Measurements from ENCODE around the gene TKT. TPM values are rescaled to one million over a fixed set of nuclear protein-coding genes. Genes with fewer than 3 reads are reported as not detected.

The TKT gene
- total and polyA plus RNA-seq, 2 of the 13 experiments (the other 11 are each of a cell fraction or from before 2014, with no cell fraction given), result 150 to 238 TPM

GRCh38 chr3:53222183-53222901, 33.5 kb downstream of the TKT start (continued):
- peak; percentile 77 for TF ChIP-seq ZFX (CRISPR knock-in tag; IDR thresholded peaks at IDR 0.05; ENCODE audit: low read depth)
- no peak for TF ChIP-seq NR2F6 (IDR thresholded peaks at IDR 0.05)
- TF ChIP-seq NR2F6 (CRISPR knock-in tag; IDR thresholded peaks at IDR 0.05), result no peak
- TF ChIP-seq AHR (CRISPR knock-in tag; IDR thresholded peaks at IDR 0.05), result no peak
- TF ChIP-seq ETV5 (CRISPR knock-in tag; IDR thresholded peaks at IDR 0.05; ENCODE audit: borderline replicate concordance), result no peak; the same call in 1 of the 2 replicates
- TF ChIP-seq CC2D1A (CRISPR knock-in tag; IDR thresholded peaks at IDR 0.05), result no peak
- no peak for TF ChIP-seq ZSCAN29 (CRISPR knock-in tag; conservative IDR thresholded peaks at IDR 0.05)
- TF ChIP-seq ZNF781 (CRISPR knock-in tag; IDR thresholded peaks at IDR 0.05; ENCODE audit: borderline replicate concordance, not compliant biosample characterization), result no peak
- TF ChIP-seq ZNF343 (CRISPR knock-in tag; IDR thresholded peaks at IDR 0.05), result 0 out of 2 replicates have a peak, but pooled peaks have one; percentile 55
- 0 out of 2 replicates have a peak, but pooled peaks have one; percentile 33 for TF ChIP-seq ZNF629 (CRISPR knock-in tag; conservative IDR thresholded peaks at IDR 0.05)
- TF ChIP-seq FOXM1 (CRISPR knock-in tag; IDR thresholded peaks at IDR 0.05), result no peak
- TF ChIP-seq NRL (CRISPR knock-in tag; IDR thresholded peaks at IDR 0.05; ENCODE audit: borderline replicate concordance), result 0 out of 2 replicates have a peak, but pooled peaks have one; percentile 41
- TF ChIP-seq AGO1 (IDR thresholded peaks at IDR 0.05; ENCODE audit: low read depth, low read length, poor library complexity, severe bottlenecking), result peak; percentile 50
- peak; percentile 31; the same call in 1 of the 2 replicates for TF ChIP-seq MTA1 (CRISPR knock-in tag; IDR thresholded peaks at IDR 0.05; ENCODE audit: borderline replicate concordance)
- TF ChIP-seq ZNF691 (CRISPR knock-in tag; IDR thresholded peaks at IDR 0.05; ENCODE audit: borderline replicate concordance, low read depth), result 0 out of 2 replicates have a peak, but pooled peaks have one; percentile 43
- TF ChIP-seq MED8 (CRISPR knock-in tag; IDR thresholded peaks at IDR 0.05; ENCODE audit: insufficient replicate concordance), result no peak
- peak; percentile 59; the same call in 1 of the 2 replicates for TF ChIP-seq YEATS4 (CRISPR knock-in tag; IDR thresholded peaks at IDR 0.05; ENCODE audit: borderline replicate concordance)
- no peak for TF ChIP-seq TARDBP (CRISPR knock-in tag; IDR thresholded peaks at IDR 0.05)
- no peak for TF ChIP-seq DRAP1 (CRISPR knock-in tag; IDR thresholded peaks at IDR 0.05)
- TF ChIP-seq ZNF530 (CRISPR knock-in tag; IDR thresholded peaks at IDR 0.05; ENCODE audit: low read depth), result no peak
- peak; percentile 100 for TF ChIP-seq ZNF564 (CRISPR knock-in tag; IDR thresholded peaks at IDR 0.05)
- TF ChIP-seq AGO2 (optimal IDR thresholded peaks at IDR 0.05; ENCODE audit: low read depth, low read length), result peak; percentile 77
- TF ChIP-seq KDM2A (CRISPR knock-in tag; IDR thresholded peaks at IDR 0.05; ENCODE audit: borderline replicate concordance, low read depth), result peak; percentile 50
- TF ChIP-seq ZSCAN31 (CRISPR knock-in tag; IDR thresholded peaks at IDR 0.05; ENCODE audit: low read depth), result no peak
- no peak for TF ChIP-seq SOX13 (IDR thresholded peaks at IDR 0.05)
- TF ChIP-seq SOX13 (CRISPR knock-in tag; conservative IDR thresholded peaks at IDR 0.05 in 1 of 2, IDR thresholded peaks at IDR 0.05 in 1 of 2), result peak in 1 of 2 experiments; percentile 34; a peak in 1 of 4 replicates
- TF ChIP-seq IKZF4 (CRISPR knock-in tag; IDR thresholded peaks at IDR 0.05; ENCODE audit: borderline replicate concordance, low read depth, not compliant biosample characterization), result no peak
- no peak for TF ChIP-seq TBX2 (CRISPR knock-in tag; IDR thresholded peaks at IDR 0.05; ENCODE audit: borderline replicate concordance)
- TF ChIP-seq CHD4 (IDR thresholded peaks at IDR 0.05; ENCODE audit: borderline replicate concordance, low read length), result 0 out of 2 replicates have a peak, but pooled peaks have one; percentile 44
- TF ChIP-seq SAP130 (CRISPR knock-in tag; IDR thresholded peaks at IDR 0.05; ENCODE audit: low read depth), result peak; percentile 45; the same call in 1 of the 2 replicates
